Activated effector memory CD4-positive, alpha-beta T cell treated with anti-CD3 and anti-CD28 coated beads, Interleukin-2, amount 50 U/mL, for 16 hours (primary cell): Measurements from ENCODE around the gene TMEM253.

Experiments
- DNase-seq: peaks from one replicate; pipeline ENCODE4 v3.0.0-alpha.2; 2020

Gene TMEM253

GRCh38 chr14:21071225-21072030 is 29.4 kb upstream of the TMEM253 start:
- DNase-seq = peak; percentile 78

GRCh38 chr14:21072031-21072473 is 28.8 kb upstream of the TMEM253 start:
- no peak for DNase-seq

- no peak for DNase-seq
Observed at GRCh38 chr14:21072781-21073339, 28.0 kb upstream of the TMEM253 start.

- DNase-seq = no peak
Observed at GRCh38 chr14:21073921-21074320, 26.9 kb upstream of the TMEM253 start.

GRCh38 chr14:21074398-21075272 is 26.2 kb upstream of the TMEM253 start:
- DNase-seq = no peak

- DNase-seq = no peak
Observed at GRCh38 chr14:21075719-21076437, 25.0 kb upstream of the TMEM253 start.

GRCh38 chr14:21077672-21078071 is 23.2 kb upstream of the TMEM253 start:
- no peak for DNase-seq

- no peak for DNase-seq
Observed at GRCh38 chr14:21078287-21078686, 22.6 kb upstream of the TMEM253 start.

GRCh38 chr14:21078726-21079125 is 22.1 kb upstream of the TMEM253 start:
- no peak for DNase-seq

- DNase-seq = no peak
Observed at GRCh38 chr14:21081521-21082142, 19.2 kb upstream of the TMEM253 start.

GRCh38 chr14:21083565-21084325 is 17.1 kb upstream of the TMEM253 start:
- no peak for DNase-seq

- DNase-seq = no peak
Observed at GRCh38 chr14:21084396-21084795, 16.5 kb upstream of the TMEM253 start.

- DNase-seq = no peak
Observed at GRCh38 chr14:21084998-21085853, 15.6 kb upstream of the TMEM253 start.

- DNase-seq = no peak
Observed at GRCh38 chr14:21086908-21087293, 14.0 kb upstream of the TMEM253 start.

GRCh38 chr14:21087294-21088091 is 13.4 kb upstream of the TMEM253 start:
- peak; percentile 85 for DNase-seq

- no peak for DNase-seq
Observed at GRCh38 chr14:21088687-21089086, 12.2 kb upstream of the TMEM253 start.

GRCh38 chr14:21089271-21089670 is 11.6 kb upstream of the TMEM253 start:
- DNase-seq = no peak

- no peak for DNase-seq
Observed at GRCh38 chr14:21089877-21090193, 11.0 kb upstream of the TMEM253 start.

GRCh38 chr14:21090194-21090939 is 10.5 kb upstream of the TMEM253 start:
- DNase-seq = no peak
